HUDEP-2 (cell line): ENCODE data around the gene CSF2RB.
A peak's percentile ranks its signal among the peaks of the same experiment; 100 is the strongest.

Source experiments
- DNase-seq, 76 experiments: peaks; one replicate each; lab custom pipeline; 2025; ENCODE audit not compliant: unreplicated experiment in 76 of 76; lab: John Stamatoyannopoulos, UW

The CSF2RB gene

DNA sequence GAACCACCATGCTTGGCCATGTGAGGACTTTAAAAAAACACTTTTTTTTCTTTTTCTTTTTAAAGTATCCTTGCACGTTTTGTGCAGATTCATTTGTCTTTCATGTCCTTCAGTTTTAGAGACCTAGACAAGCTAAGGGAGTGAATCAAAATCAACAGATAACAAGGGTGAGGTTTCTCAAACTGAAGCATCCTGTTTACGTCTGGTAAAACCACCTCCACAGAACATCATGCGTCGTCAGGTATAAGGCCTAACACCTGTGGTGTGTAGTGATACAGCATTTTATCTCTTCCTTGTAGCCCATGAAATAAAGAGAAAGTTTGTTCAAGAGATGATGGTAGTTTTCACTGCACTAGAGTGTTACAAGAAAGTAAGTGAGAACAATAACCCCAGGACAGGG is 26.3 kb upstream of the CSF2RB start:
- DNase-seq = no peak

DNA sequence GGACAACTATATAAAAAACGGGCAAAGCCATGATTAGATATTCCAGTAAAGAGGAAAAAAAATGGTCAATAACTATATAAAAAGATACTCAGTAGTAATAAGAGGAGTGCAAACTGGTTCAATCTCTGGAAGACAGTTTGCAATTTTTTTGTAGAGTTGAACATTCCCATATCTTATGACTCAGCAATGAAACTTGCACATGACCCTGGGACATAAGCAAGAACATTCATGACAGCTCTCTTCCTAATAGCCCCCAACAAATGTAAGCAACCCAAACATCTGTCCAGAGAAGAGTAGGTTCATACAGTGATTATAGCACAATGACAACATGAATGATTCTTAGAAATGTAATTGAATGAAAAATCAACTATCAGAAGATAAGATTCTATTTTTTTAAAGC is 21.8 kb upstream of the CSF2RB start:
- no peak for DNase-seq

DNA sequence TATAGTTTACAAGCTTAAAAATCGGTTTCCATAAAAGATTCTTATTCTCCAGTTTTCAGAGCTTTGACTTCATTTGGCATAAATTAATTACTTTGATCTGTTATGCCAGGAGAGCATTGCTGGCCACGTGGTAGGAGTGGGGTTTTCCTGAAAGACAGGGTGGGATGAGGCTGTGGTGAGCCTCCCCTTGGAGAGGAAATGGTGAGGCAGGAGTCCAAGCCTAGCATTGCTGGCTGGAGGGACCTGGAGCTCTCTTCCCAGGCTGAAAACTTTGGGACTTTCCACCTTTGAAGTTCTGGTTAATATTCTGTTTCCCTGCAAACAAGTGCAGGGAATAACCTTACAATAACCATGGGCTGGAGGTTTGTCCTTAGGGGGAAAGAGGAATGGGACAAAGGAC is 21.1 kb upstream of the CSF2RB start:
- DNase-seq = no peak

DNA sequence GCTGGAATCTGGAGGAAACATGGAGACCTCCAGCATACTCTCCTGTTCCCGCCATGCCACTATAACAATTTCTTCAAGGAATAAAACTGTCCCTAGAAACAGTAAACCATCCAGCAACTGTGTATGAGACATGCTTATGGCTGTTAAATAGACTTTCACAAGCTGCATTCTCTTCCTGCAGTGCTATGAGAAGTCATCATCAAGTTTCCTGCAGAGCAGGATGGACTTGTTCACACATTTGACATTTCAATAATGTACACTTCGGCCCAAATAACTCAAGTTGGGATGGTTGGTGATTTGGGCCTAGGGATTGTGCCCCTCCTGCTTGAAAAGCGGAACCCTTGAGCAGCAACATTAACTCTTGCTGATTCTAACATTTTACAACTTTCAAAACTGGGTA is 20.2 kb upstream of the CSF2RB start:
- DNase-seq = no peak

DNA sequence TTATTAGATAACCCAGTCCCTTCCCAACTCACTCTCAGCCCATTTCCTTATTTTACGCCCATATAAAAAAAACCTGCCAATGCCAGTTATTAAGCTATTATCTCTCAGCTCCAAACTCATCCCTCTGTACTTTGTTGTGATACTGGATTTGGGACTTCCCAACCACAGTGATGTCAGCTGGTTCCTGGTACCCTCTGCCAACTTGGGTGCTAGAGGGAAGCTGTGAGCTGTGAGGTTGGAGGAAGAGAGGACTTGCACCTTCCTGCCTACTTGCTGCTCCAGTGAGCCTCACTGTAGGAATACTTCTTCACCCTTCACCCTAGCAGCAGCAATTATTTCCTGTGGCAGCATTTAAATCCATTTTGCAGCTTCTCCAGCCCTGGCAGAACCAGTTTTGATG is 19.2 kb upstream of the CSF2RB start:
- DNase-seq = no peak

DNA sequence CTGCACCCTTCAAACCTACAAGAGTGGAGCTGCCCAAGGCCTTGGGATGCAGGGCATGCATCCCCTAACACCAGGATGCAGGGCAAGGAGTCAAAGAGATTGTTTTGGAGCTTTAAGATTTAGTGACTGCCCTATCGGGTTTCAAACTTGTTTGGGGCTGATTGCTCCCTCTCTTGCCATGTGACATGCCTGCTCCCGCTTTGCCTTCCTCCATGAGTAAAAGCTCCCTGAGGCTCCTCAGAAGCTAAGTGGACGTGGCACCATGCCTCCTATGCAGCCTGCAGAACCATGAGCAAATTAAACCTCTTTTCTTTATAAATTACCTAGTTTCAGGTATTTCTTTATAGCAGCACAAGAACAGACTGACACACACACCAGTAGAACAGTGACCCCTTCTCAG is 15.8 kb upstream of the CSF2RB start:
- no peak for DNase-seq

DNA sequence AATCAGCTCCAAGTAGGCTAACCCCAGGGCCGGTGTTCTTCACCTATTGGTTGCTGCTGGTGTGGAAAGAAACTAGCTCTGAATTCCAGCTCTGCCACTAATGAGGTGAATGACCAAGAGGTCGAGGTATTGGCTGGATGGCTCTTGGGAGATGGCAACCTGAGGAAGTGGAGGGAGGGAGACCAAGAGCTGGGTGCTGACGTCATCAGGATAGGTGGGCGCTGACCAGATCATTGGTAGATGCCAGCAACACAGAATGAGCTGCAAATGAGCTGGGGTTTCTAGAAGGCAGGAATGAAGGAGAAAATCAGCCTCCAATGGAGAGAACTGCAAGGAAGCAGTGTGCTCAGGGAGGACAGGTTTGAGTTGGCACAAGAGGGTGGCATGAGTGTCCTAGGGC is 14.7 kb upstream of the CSF2RB start:
- no peak for DNase-seq

DNA sequence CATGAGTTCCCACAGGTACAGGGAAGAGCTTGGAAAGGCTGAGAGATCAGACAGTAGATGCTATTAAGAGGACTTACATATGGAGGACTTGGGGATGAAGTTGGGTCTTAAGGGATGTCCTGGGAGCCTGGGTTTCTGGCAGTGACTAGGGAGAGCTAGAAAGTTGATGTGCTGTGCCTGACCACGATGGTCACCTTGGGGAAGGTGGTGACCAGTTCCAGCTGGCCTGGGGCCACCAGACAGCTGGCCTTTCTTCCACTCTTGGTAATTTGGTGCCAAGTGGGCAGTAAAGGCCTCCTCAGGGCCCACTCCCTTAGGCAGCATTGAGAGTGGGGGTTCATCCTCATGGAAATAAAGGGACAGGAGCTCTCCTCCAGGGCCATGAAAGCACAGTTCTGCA is 13.9 kb upstream of the CSF2RB start:
- no peak for DNase-seq

DNA sequence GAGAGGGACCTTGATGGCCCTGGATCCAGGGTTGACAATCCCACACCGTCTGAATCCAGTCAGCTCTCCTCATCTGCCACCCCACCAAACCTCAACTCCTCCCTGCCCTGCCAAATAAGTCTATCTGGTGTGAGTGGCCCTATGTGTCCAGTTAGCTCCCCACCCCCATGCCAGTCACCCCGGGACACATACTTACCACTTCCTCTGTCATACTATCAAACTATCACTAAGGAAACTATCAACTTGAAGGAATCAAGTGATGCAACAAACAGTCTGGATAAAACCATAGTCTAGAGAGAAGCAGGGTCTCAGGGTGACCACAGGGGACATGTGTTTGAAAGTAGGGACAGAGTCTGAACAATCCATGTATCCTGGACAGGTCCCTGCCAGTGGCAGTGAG is 13.2 kb upstream of the CSF2RB start:
- peak in 54 of 76 experiments; percentile 11 to 74 (median 34) for DNase-seq

DNA sequence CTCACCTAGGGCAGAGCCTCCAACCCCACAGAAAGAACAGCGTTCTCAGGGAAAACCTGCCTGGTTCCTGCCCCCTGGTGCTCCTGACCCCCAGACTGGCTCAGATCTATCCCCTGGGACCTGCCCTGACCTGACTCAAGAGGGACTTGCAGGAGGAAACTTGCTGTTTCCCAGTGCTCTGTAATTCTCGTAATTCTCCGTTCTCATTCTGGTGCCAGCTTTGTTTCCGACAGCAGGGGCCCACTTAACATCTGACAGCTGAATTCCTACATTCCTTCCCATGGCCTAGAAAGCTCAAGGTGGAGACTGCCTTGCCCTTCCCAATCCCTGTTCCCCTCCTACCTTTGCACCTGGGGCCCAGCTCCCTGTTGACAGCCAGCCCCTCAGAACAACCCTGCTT is 12.5 kb upstream of the CSF2RB start:
- peak in 2 of 76 experiments; percentile 38 to 53 for DNase-seq

DNA sequence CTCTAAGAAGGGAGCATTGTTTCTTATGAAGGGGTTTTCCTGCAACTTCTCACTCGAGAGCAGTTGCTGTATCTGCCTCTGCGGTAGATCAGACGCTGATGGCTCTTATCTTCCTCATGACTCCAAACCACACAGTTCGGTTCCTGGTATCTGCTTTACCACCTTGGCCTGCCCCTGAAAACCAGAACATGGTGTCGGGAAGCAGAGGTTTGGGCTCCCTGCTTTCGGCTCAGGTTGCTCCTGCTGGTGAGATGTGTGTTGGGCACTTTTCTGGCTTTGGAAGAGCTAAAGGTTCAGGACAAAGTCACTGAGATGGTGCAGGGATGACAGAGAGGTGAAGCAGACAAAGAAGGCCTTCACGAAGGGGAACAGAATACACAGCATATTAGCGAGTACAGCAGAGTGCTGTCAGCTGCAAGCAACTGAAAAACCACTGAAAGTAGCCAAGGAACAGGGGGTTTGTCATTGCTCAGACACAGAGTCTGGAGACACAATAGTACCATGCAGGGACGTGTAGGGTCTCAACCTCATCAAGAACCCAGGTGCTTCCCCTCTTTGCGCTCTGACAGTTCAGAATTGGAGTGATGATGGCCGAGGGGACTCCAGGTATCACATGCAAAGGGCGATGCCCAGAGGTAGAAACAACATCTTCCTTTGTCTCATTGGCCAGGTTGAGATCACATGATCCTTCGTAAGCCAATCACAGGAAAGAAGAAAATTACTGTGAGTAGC is 11.9 kb upstream of the CSF2RB start:
- DNase-seq = peak in 72 of 76 experiments; percentile 22 to 91 (median 71)

DNA sequence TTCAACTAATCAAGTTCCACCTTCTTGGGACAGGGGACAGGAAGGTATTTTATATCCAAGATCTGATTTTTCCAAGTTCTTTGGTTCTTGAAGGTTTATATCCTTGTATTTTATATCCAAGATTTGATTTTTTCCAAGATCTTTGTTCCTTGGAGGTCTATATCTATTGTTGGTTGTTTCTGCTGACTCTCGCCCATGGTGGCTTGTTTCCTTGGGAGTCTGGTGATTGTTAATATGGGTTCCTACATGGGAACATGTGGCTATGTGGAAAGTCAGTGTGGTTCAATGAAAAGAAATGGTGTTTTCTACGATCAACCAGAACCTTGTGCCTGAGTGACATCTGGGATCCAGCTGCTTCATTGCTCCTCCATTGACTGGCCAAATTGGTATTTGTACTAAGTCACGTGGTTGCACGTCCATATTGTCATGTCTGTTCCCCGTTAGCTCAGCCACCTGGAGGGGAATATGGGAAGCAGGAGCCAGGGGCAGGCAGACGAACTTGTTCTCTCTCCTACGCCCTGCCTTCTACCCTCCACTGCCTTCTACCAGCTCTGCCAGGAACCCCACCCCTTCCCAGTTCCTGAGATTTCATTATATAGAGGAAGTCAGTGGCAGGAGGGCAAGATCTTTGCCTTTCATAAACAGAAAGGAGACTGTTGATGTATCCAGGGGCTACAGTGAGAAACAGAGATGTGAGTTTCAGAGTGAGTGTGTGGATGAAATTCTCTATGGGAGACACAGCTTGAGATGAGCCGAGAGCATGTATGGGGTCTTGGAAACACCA is 11.1 kb upstream of the CSF2RB start:
- no peak for DNase-seq

DNA sequence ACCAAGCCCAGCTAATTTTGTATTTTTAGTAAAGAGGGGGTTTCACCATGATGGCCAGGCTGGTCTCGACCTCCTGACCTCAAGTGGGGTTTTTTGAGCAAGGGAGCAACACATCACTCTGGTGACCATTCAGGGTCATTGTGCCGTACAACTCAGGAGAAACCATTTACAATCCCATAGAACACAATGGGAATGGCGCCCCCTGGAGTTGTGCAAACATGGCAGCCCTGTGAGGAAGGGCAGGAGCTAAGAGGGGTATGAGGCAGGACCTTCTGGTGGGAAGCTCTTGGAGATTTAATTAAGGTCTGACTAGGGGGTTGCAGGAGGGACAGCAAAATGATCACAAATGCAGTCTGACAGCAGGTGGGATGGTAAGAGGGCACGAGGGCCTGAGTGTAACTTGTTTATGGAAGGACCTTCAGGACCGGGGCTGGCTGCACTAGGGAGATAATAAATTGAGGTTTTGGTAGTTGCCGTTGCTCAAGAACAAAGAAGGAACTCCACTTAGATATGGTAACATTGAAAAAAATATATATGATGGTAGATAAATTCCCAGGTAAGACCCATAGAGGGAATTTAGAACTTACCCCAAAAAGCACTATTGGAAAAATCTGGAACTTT is 9.1 kb upstream of the CSF2RB start:
- peak in 20 of 76 experiments; percentile 11 to 43 (median 24) for DNase-seq

DNA sequence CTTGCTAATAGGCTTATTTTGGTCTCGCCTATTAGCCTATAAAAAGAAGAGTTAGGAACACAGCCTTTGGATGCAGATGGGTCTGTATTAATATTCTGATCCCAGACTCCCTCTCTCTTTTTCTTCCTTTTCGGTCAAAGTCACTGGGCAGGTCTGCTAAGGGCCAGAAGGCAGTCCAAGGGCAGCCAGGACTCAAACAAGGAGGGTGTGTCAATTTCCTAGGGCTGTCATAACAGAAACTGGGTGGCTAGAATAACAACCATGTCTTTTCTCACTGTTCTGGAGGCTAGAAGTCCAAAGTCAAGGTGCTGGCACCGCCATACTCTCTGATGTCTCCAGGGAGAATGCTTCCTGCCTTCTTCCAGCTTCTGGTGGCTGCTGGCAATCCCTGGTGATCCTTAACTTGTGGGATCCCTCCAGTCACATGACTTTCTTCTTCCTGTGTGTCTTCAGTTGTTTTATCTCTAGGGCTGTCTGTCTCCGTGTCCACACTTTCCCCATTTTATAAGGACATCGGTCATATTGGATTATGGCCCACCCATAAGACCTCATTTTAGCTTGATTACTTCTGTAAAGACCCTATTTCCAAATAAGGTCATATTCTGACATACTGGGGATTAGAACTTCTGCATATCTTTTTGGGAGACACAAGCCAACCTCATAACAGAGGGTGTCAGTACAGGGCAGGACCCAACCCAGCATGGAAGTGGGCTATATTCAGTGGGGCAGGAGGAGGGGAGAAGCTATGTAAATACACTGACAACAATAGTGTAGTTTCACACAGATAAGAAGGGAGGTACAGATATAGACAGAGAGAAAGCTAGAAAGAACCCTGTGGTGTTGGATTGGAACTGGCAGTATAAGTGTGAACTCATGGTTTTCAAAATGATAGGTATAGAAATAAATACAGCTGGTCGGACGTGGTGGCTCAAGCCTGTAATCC is 5.9 kb upstream of the CSF2RB start:
- DNase-seq = no peak

DNA sequence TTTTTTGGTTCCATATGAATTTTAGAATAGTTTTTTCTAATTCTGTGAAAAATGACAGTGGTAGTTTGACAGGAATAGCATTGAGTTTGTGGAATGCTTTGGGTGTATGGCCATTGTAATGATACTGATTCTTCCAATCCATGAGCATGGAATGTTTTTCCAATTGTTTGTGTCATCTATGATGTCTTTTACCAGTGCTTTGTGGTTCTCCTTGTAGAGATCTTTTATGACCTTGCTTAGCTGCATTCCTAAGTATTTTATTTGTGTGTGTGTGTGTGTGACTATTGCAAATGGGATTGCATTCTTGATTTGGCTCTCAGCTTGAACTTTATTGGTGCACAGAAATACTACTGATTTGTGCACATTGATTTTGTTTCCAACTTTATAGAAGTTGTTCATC is 3.0 kb upstream of the CSF2RB start:
- DNase-seq = no peak

DNA sequence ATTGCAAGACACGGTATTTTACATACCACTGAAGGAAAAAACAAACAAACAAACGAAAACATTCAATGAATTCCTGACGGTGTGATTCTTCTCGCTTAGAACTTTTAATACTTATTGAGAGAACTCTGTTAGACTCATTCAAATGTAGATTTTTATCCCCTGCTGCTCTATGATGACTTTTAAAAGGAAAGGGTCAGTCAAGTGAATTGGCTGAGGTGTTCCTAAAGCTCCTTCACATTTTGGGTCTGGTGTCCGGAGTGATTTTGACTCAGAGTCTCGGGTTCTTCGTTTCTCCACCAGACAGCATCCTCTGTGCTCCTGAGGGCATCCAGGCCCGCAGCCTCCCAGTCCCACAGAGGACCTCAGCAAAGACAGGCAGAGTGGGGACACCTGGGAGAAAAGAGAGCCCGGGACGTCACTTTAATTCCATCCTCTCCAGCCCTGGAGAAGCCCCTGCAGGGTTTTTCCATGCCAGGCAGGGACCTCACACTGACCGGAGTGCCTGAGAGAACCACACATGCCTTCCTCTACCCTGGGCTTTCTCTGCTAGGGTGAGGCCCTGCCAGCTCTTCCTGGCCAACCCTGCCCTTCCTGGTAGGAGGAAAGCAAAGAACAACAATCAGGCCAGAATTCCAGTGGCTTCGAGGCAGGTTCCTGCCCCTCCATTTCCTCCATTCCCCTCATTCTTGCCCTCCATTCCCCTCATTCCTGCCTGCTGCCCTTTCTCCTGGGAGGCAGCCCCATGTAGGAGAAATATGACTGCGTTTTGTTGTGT is 1.4 kb upstream of the CSF2RB start:
- no peak for DNase-seq

DNA sequence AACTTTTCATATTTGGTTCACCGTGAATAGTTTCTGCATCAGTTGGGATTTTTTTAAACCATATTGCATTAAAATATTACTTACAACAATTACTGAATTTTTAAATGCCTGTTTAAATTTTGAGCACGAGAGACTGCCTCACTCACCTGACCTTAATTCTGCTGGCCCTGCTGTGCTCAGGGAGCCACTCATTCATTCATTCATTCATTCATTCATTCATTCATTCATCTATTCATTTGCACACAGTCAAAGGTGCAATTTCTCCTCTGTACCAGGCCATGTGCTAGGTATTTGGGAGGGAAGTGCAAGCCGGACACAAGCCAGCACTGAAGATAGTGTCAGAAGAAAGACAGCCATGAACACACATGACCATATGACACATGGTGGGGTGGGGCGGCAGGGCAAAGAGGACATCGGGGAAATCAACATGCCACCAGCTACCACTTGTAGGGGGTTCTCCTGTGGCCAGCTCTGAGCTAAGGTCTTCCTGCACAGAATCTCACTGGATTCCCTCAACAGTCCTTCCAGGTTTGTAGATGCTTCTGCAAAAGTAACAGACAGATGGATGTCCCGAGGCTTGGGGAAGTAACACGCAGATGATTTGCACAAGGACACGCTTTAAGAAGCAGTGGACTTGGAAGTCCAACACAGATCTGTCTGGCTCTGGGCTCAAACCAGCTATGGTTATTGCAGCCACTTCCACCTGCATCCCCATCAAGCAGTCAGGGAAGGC is 568 bp upstream of the CSF2RB start:
- no peak for DNase-seq

DNA sequence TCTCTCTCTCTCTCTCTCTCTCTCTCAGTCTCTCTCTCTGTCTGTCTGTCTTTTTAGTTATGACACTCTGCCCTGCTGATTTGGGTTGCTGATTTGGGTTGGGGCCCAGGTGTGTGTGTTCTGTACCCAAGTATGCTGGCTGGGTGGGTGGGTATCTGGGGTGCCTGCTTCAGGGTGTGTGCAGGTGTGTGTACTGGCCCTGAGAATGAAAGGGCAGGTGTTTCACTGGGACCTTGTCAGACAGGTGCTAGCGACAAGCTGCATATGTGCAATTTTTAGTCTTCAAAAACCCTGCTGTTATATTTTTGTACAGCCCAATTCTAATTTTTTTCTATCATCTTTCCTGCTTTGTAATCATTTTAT is 943 bp downstream of the CSF2RB start:
- DNase-seq = peak in 3 of 76 experiments; percentile 6 to 48 (median 25)

DNA sequence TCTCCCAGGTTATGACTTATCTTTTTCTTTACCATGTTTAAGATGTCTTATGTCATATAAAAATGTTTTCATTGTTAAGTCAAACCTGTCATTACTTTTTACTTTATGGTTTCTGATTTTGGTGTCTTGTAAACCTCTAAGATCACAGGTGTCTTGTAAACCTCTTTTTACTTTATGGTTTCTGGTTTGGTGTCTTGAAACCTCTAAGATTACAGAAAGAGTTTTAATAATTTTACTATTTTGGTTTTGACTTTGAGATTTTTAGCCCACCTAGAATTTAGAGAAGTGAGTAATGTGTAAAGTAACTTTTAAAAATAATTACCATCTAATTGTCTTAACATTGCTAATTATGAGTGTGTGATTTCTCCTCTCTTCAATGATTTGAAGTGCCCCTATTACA is 2.6 kb downstream of the CSF2RB start:
- no peak for DNase-seq
